Cardiac fibroblast (primary cell): Measurements from ENCODE around the gene ARHGAP45.

Experiments used
- DNase-seq, 2 donors: peaks; one replicate each; pipeline versions ENCODE4 v3.0.0 to v3.0.0-alpha.2; 2010; ENCODE audit warnings: low read depth in 2 of 2
- H3K4me3 ChIP-seq, 2 donors: replicated peaks in 1 of 2; 1 replicate in 1 of 2; 2 replicates in 1 of 2; pipeline ENCODE4 v1.5.1; 2011; ENCODE audit warnings: low read depth in 2 of 2, low read length in 2 of 2, mild to moderate bottlenecking in 2 of 2, moderate library complexity in 1 of 2
- TF ChIP-seq, protein P1 (sequence below): IDR thresholded peaks from one replicate; pipeline ENCODE4 v1.5.1; 2011; ENCODE audit warnings: low read depth, mild to moderate bottlenecking, low read length, inconsistent platforms

The ARHGAP45 gene

DNA sequence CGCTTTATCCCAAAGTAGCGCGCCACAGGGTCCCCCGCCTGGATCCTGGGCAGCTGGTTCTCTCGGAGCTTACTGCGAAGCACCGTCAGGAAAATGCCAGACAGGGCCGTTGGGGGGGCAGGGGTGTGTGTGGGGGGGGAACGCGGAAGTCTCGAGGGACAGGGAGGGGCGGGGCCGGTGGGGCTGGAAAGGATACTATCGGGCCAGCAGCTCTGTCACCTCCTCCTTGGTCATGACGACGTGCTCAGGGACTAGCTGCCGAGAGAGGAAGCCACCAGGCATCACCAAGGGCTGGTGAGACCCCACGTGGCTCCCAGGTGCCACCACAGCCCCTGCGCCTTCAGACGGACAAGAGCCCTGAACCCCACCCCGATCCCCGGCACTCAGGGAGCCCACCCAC, 22.9 kb downstream of the ARHGAP45 start:
- no peak overlapping the region for H3K4me3 ChIP-seq
- TF ChIP-seq, protein P1, sequence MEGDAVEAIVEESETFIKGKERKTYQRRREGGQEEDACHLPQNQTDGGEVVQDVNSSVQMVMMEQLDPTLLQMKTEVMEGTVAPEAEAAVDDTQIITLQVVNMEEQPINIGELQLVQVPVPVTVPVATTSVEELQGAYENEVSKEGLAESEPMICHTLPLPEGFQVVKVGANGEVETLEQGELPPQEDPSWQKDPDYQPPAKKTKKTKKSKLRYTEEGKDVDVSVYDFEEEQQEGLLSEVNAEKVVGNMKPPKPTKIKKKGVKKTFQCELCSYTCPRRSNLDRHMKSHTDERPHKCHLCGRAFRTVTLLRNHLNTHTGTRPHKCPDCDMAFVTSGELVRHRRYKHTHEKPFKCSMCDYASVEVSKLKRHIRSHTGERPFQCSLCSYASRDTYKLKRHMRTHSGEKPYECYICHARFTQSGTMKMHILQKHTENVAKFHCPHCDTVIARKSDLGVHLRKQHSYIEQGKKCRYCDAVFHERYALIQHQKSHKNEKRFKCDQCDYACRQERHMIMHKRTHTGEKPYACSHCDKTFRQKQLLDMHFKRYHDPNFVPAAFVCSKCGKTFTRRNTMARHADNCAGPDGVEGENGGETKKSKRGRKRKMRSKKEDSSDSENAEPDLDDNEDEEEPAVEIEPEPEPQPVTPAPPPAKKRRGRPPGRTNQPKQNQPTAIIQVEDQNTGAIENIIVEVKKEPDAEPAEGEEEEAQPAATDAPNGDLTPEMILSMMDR, result no peak

DNA sequence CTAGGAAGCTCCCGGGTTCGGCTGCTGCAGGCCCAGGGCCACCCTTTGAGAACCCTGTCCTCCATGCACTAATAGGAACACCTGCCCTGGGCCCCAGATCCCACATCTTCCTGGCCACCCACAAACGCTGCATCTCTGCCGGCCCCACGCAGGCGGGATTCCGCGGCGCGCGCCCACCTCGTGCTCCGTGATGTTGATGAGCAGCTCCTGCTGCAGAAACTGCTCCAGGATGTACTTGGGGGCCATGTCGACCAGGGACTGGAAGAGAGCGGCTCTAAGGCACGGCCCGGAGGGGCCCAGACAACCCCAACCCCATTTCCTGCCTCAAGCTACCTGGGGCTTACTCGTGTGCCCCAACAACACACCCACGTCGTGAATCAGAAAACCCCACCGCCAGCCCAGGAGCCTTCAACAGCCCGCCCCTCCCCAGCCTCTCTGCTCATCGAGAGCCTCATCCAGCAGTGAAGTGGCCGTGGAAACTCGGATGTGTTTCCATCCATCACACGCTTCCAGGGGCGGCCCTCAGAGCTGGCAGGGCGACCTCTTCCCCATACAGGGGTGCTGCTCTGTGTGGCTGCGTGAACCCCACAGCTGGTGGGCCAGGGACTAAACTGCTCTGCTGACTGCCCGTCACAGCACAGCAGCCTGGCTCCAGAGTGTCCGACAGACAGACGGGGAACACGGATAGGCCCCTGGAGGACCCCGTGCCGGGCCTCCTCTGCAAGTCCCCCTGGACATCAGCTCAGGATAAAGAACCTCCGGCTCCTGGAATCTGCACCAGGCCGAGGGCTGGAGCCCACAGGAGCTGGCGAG, 24.0 kb downstream of the ARHGAP45 start:
- TF ChIP-seq, protein P1, result no peak
- H3K4me3 ChIP-seq, result no peak overlapping the region
- DNase-seq, result no peak

More for the DNA sequence above, 22.9 kb downstream of the ARHGAP45 start:
- DNase-seq, result no peak

DNA sequence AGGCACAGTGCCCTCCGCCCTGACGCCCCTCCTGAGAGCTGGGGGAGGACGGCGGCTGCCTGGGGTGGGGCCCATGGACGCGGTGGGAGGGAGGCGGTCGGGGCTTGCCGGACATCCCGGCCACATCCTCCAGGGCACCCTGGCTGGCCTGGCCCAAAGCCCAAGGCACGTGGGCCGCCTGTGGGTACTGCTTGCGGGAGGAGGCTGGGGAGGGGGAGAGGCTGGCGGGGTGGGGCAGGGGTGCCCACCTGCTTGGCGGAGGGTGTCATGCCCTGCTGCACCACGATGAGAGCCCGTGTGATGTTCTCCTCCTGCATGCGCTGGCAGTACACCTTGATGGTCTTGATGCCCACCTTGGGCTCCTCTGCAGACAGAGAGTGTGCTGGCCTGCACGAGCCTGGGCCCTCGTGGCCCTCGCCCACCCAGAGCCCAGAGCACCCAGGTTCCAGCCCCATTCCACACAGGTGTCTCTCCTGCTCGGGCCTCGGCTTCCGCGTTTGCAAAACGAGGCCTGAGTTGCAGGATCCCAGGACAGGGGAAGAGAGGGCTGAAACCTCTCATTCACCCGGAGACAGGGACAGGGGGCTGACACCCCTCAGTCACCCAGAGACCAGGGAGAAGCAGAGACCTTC, 24.7 kb downstream of the ARHGAP45 start:
- TF ChIP-seq, protein P1, result no peak
- DNase-seq, result no peak
- H3K4me3 ChIP-seq, result no peak overlapping the region

DNA sequence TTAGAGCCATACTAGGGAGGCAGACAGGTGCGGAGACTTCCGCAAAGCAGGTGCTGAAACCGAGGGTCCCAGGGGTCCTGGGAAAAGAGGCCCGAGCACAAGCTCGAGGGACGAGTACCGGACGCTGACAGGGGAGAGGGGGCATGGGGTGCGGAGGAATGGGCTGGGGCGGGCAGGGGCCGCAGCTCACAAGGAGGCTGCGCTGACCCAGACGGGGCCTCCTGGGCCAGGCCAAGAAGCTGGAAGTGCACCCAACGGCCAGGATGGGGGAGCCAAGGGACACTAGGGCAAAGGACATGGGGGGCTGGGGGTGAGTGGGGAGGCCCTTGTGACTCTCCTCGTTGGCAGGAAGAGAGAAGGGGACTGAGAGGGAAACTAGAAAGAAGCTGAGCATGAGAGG, 26.4 kb downstream of the ARHGAP45 start:
- no peak overlapping the region for H3K4me3 ChIP-seq
- TF ChIP-seq, protein P1, result no peak
- DNase-seq, result no peak

DNA sequence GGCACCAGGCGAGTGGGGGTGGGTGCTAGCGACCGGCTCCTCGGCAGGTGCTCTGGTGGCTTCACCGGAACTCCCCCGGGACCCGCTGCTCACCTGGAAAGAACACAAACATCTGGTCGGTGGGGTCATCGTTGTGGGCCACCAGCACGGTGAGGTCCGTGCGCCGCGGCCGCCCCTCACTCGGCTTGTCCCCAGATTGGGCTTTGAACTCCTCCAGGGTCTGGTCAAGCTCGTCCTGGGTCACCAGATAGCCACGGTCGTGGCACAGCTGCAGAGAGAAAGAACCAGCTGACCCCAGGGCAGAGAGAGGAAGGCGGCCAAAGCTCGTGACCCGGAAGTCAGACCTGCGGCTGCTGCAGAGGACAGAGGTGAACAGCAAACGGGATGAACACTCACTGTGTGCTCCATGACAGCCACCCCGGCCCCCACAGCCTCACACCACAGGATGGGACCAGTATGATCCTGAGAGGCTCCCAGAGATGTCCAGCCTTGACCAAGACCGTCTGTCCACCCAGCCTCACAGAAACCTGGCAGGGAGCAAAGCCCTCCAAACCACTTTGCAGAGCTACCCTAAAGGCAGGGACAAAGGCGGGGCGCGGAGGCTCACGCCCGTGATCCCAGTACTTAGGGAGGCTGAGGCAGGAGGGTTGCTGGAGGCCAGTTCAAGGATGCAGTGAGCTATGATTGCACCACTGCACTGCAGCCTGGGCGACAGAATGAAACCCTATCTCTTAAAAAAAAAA, 27.0 kb downstream of the ARHGAP45 start:
- TF ChIP-seq, protein P1, result no peak
- no peak for DNase-seq
- peak overlapping the region; percentile 91 to 95 for H3K4me3 ChIP-seq

DNA sequence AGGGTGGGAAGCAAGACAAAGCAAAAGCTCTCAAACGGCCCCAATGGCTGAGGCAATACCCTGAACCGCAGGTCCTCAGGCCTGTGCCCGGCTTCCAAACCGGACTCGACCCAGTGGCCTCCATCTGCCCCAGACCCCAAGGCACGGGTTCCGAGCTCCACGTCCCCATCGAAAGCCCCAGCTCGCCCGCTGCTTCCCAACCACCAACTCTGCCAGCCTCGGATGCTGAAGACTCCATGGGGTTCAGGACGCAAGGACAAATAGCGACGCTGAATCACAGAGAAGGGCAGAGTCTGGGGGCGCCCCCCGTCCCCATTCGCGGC, 27.6 kb downstream of the ARHGAP45 start:
- no peak for DNase-seq
- peak overlapping the region; percentile 91 to 95 for H3K4me3 ChIP-seq
- TF ChIP-seq, protein P1, result no peak
